WERI-Rb-1 (cell line): ENCODE measurements around the gene FN1.
"Not testable (repeated sequence)": the region's sequence is repeated elsewhere in the genome, so short reads cannot be mapped to it uniquely, and the experiment has no call there.

ENCODE experiments used
- DNase-seq: peaks from one replicate; pipeline ENCODE4 v3.0.0-alpha.2; 2020
- H3K27ac ChIP-seq: fragments of 250-450 bp; sonication (Bioruptor Pico); 2 replicates; pipeline ENCODE4 v1.5.1; 2020; ENCODE audit warnings: mild to moderate bottlenecking, moderate library complexity
- H3K27me3 ChIP-seq: fragments of 250-450 bp; sonication (Bioruptor Pico); 2 replicates; pipeline ENCODE4 v1.5.1; 2021; ENCODE audit warnings: mild to moderate bottlenecking, low read depth, moderate library complexity; ENCODE audit not compliant: insufficient read depth, severe bottlenecking
- H3K36me3 ChIP-seq: fragments of 250-450 bp; sonication (Bioruptor Pico); 2 replicates; pipeline ENCODE4 v1.5.1; 2020; ENCODE audit warnings: mild to moderate bottlenecking, moderate library complexity
- H3K4me3 ChIP-seq: 2 replicates; pipeline ENCODE4 v1.5.1; 2011; ENCODE audit warnings: low read depth, mild to moderate bottlenecking, control low read depth, low read length
- H3K9me3 ChIP-seq: fragments of 250-450 bp; sonication (Bioruptor Pico); 2 replicates; pipeline ENCODE4 v1.5.1; 2021; ENCODE audit warnings: mild to moderate bottlenecking, moderate library complexity; ENCODE audit not compliant: severe bottlenecking
- TF ChIP-seq, protein P1 (sequence below): IDR thresholded peaks from 2 replicates; pipeline ENCODE4 v1.5.1; 2011; ENCODE audit warnings: low read depth, mild to moderate bottlenecking, control low read depth, inconsistent platforms, low read length

FN1 gene

GRCh38 chr2:215363039-215363438 is 72.8 kb downstream of the FN1 start:
- H3K27ac ChIP-seq = no peak overlapping the region
- H3K27me3 ChIP-seq = no peaks in the 10 kb centered on the region
- no peak overlapping the region for H3K4me3 ChIP-seq
- no peaks in the 10 kb centered on the region for H3K9me3 ChIP-seq
- H3K36me3 ChIP-seq = no peaks in the 10 kb centered on the region
- no peak for DNase-seq
- TF ChIP-seq, protein P1, sequence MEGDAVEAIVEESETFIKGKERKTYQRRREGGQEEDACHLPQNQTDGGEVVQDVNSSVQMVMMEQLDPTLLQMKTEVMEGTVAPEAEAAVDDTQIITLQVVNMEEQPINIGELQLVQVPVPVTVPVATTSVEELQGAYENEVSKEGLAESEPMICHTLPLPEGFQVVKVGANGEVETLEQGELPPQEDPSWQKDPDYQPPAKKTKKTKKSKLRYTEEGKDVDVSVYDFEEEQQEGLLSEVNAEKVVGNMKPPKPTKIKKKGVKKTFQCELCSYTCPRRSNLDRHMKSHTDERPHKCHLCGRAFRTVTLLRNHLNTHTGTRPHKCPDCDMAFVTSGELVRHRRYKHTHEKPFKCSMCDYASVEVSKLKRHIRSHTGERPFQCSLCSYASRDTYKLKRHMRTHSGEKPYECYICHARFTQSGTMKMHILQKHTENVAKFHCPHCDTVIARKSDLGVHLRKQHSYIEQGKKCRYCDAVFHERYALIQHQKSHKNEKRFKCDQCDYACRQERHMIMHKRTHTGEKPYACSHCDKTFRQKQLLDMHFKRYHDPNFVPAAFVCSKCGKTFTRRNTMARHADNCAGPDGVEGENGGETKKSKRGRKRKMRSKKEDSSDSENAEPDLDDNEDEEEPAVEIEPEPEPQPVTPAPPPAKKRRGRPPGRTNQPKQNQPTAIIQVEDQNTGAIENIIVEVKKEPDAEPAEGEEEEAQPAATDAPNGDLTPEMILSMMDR = no peak

DNA sequence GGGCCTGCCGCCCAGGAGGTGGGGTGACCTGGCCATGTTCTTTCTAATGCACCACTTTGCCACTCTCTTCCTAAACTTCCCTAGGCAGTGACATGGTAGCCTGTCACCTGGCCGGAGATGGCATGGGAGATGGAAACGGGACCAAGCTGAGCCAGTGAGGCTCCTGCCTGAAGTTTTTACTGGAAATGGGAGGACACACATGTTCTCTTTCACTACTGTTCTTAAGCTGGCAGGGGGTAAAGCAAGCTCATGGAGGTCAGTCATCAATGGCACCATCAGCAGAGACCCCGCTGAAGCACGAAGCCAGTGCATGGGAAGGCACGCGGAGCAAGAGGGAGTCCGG is 73.3 kb downstream of the FN1 start:
- Histone ChIP-seq H3K36me3 (no peaks in the 10 kb centered on the region), H3K4me3 (no peak overlapping the region), H3K27ac (no peak overlapping the region), H3K27me3 (no peaks in the 10 kb centered on the region), H3K9me3 (no peaks in the 10 kb centered on the region)
- no peak for DNase-seq
- TF ChIP-seq, protein P1 = no peak

- TF ChIP-seq, protein P1 = no peak
- Histone ChIP-seq H3K27ac (no peak overlapping the region), H3K36me3 (no peaks in the 10 kb centered on the region), H3K4me3 (no peak overlapping the region), H3K9me3 (no peaks in the 10 kb centered on the region), H3K27me3 (no peaks in the 10 kb centered on the region)
- DNase-seq = no peak
Observed at GRCh38 chr2:215361876-215362561, 73.8 kb downstream of the FN1 start.

DNA sequence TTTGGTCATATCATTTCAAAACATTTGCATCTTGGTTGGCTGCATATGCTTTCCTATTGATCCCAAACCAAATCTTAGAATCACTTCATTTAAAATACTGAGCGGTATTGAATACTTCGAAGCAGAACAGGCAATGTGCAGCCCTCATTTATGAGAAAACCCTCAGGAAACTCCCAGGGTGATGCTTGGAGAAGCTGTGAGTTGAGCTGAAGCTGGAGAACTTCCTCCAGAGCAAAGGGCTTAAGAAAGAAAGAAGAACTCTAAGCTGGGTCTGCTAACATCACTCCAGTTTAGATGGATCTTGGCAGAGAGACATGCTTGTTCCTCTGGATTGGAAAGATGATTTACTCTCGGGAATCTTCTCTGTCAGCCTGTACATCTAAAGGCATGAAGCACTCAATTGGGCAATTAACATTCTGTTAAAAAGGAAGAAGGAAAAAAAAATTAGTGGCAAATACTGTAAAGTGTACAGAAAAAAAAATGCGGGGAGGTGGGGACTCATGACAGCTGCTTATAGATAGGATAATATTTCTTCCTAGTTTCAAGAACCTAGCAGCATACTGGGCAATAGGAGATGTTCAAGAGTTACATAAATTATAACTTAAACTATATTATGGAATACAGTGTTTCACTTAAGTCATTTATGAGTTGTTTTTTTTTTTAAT is 74.5 kb downstream of the FN1 start:
- H3K36me3 ChIP-seq = no peaks in the 10 kb centered on the region

DNA sequence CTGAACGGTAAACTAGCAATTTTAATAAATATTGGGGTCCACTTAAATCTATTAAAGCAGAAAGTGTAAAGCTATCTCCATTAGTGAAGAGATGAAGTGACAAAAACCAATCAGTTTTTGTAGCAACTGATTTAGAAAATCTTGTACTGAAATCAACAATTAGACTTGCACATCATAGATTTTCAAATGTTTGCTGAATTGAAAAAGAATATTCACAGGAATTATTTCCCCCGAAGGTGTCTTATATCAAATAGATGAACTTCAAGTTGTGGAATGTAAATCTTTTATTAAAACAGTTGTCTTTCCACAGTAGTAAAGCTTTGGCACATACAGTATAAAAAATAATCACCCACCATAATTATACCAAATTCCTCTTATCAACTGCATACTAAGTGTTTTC is 75.3 kb downstream of the FN1 start:
- Histone ChIP-seq H3K27me3 (no peaks in the 10 kb centered on the region), H3K9me3 (no peaks in the 10 kb centered on the region), H3K36me3 (no peaks in the 10 kb centered on the region), H3K27ac (no peak overlapping the region), H3K4me3 (no peak overlapping the region)
- TF ChIP-seq, protein P1 = no peak
- no peak for DNase-seq

More for the DNA sequence above, 74.5 kb downstream of the FN1 start:
- H3K27ac ChIP-seq = no peak overlapping the region
- H3K4me3 ChIP-seq = no peak overlapping the region
- no peak for DNase-seq
- no peaks in the 10 kb centered on the region for H3K9me3 ChIP-seq
- no peaks in the 10 kb centered on the region for H3K27me3 ChIP-seq
- TF ChIP-seq, protein P1 = no peak

DNA sequence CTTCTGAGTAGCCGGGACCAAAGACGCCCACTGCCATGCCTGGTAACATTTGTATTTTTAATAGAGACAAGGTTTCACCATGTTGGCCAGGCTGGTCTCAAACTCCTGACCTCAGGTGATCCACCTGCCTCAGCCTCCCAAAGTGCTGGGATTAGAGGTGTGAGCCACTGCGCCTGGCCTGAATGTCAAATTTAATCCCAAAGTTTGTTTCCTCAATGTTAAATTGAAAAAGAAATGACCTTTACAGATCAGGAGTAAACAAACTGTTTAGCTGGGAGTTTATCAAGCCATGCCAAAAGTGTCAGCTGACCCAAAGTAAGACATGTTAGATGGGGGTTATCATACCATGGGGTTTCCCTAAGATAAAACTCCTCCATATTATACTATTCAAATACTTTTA is 75.8 kb downstream of the FN1 start:
- H3K4me3 ChIP-seq, H3K36me3 ChIP-seq, H3K9me3 ChIP-seq, H3K27me3 ChIP-seq, DNase-seq, H3K27ac ChIP-seq: not testable (repeated sequence)
